ENCODE measurements around the gene CRACR2B. TPM values are rescaled to one million over a fixed set of nuclear protein-coding genes. Genes with fewer than 3 reads are reported as not detected.

The CRACR2B gene
- total and polyA plus RNA-seq, 2 of the 8 experiments (the other 6 are each of a cell fraction or from before 2014, with no cell fraction given), result 18.2 to 26.4 TPM

DNA sequence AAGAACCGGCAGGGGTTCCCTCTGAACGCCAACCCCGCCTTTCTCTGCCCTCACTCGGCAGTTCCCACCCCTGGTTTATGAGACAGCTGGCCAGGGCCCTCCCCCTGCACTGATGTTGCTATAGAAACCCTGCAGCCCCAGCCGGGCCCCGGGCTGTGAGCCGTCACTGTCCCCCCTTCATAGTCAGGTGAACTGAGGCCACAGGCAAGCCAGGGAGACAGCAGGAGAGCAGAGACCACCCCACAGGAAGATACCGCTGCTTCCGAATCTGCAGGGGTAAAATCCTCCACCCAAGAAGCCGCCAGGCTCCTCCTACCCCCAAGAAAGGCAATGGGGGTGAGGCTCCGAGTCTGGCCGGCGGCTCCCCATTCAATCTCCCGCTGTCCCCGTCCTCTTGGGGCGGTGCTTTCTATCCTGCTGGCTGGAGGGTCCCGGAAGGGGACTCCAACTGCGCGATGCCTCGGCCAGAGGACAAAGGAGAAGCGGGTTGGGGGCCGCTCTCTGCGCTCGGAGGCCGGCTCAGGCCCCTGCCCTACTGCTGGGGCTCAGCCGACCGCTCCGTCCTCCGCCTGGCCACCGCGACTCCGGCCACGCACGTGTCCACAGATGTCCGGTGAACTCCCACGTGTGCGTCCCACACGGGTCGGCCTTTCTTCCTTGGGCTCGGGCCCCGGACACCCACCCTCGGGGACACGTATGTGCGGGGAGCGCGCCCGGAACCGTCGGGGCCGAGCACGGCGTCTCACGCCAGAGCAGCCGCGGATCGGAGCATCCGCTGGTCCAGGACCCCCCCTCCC lies 30.2 kb upstream of the CRACR2B start (continued):
- TF ChIP-seq, protein P1, sequence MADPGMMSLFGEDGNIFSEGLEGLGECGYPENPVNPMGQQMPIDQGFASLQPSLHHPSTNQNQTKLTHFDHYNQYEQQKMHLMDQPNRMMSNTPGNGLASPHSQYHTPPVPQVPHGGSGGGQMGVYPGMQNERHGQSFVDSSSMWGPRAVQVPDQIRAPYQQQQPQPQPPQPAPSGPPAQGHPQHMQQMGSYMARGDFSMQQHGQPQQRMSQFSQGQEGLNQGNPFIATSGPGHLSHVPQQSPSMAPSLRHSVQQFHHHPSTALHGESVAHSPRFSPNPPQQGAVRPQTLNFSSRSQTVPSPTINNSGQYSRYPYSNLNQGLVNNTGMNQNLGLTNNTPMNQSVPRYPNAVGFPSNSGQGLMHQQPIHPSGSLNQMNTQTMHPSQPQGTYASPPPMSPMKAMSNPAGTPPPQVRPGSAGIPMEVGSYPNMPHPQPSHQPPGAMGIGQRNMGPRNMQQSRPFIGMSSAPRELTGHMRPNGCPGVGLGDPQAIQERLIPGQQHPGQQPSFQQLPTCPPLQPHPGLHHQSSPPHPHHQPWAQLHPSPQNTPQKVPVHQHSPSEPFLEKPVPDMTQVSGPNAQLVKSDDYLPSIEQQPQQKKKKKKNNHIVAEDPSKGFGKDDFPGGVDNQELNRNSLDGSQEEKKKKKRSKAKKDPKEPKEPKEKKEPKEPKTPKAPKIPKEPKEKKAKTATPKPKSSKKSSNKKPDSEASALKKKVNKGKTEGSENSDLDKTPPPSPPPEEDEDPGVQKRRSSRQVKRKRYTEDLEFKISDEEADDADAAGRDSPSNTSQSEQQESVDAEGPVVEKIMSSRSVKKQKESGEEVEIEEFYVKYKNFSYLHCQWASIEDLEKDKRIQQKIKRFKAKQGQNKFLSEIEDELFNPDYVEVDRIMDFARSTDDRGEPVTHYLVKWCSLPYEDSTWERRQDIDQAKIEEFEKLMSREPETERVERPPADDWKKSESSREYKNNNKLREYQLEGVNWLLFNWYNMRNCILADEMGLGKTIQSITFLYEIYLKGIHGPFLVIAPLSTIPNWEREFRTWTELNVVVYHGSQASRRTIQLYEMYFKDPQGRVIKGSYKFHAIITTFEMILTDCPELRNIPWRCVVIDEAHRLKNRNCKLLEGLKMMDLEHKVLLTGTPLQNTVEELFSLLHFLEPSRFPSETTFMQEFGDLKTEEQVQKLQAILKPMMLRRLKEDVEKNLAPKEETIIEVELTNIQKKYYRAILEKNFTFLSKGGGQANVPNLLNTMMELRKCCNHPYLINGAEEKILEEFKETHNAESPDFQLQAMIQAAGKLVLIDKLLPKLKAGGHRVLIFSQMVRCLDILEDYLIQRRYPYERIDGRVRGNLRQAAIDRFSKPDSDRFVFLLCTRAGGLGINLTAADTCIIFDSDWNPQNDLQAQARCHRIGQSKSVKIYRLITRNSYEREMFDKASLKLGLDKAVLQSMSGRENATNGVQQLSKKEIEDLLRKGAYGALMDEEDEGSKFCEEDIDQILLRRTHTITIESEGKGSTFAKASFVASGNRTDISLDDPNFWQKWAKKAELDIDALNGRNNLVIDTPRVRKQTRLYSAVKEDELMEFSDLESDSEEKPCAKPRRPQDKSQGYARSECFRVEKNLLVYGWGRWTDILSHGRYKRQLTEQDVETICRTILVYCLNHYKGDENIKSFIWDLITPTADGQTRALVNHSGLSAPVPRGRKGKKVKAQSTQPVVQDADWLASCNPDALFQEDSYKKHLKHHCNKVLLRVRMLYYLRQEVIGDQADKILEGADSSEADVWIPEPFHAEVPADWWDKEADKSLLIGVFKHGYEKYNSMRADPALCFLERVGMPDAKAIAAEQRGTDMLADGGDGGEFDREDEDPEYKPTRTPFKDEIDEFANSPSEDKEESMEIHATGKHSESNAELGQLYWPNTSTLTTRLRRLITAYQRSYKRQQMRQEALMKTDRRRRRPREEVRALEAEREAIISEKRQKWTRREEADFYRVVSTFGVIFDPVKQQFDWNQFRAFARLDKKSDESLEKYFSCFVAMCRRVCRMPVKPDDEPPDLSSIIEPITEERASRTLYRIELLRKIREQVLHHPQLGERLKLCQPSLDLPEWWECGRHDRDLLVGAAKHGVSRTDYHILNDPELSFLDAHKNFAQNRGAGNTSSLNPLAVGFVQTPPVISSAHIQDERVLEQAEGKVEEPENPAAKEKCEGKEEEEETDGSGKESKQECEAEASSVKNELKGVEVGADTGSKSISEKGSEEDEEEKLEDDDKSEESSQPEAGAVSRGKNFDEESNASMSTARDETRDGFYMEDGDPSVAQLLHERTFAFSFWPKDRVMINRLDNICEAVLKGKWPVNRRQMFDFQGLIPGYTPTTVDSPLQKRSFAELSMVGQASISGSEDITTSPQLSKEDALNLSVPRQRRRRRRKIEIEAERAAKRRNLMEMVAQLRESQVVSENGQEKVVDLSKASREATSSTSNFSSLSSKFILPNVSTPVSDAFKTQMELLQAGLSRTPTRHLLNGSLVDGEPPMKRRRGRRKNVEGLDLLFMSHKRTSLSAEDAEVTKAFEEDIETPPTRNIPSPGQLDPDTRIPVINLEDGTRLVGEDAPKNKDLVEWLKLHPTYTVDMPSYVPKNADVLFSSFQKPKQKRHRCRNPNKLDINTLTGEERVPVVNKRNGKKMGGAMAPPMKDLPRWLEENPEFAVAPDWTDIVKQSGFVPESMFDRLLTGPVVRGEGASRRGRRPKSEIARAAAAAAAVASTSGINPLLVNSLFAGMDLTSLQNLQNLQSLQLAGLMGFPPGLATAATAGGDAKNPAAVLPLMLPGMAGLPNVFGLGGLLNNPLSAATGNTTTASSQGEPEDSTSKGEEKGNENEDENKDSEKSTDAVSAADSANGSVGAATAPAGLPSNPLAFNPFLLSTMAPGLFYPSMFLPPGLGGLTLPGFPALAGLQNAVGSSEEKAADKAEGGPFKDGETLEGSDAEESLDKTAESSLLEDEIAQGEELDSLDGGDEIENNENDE (IDR thresholded peaks at IDR 0.05; ENCODE audit: insufficient replicate concordance, low read length), result no peak
- TF ChIP-seq KDM1A (IDR thresholded peaks at IDR 0.05; ENCODE audit: borderline replicate concordance, low read length) (no peak), RFX5 (IDR thresholded peaks at IDR 0.05; ENCODE audit: borderline replicate concordance, low read depth, low read length) (no peak), SIRT6 (IDR thresholded peaks at IDR 0.05; ENCODE audit: low read length) (no peak), CEBPB (IDR thresholded peaks at IDR 0.05; ENCODE audit: low read depth, low read length) (no peak), NRF1 (IDR thresholded peaks at IDR 0.05; ENCODE audit: low read depth, low read length) (no peak)

All from H1 (cell line).